ENCODE measurements around the gene SLC8A1. TPM values are rescaled to one million over a fixed set of nuclear protein-coding genes. Genes with fewer than 3 reads are reported as not detected.
A peak's percentile ranks its signal among the peaks of the same experiment; 100 is the strongest.

Gene SLC8A1
- total RNA-seq, 2 experiments from 2014 or later: 0.47 to 0.59 TPM

DNA sequence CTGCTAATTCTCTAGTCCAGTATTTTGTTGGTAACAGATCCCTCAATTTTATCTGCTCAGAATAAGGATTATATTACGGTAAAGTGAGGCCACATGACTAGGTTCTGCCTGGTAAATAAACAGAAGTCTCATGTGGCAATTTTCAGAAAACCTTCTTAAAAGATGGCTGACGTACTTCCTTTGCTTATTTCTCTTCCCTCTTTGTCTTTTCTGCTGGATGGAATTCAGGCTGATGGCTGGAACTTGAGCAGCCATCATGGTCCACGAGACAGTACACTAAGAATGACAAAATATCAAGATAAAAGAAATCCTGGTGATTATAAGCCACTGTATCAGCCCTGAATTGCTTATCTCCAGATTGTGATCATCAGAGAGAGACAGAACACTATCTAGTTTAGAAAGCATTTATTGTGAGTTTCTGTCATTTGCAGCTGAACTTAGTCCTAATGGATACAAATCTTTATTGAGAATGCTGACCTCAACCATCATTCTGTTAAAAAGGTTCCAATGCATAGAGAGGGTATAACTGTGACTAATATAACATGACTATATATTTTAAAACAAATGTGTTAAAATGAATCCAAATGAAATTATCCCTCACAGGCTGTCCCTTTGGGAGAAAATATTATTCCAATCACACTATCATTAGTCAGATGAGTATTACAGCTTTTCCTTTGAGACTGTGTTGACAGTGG lies 31.8 kb upstream of the SLC8A1 start:
- ChIA-PET POLR2A (no interaction called here), CTCF (no interaction called here)
- no peak for TF ChIP-seq CTCF (IDR thresholded peaks at IDR 0.05)
- Mint-ChIP-seq H3K9me3 (no peaks in the 10 kb centered on the region), H3K36me3 (ENCODE audit: low read depth) (no peaks in the 10 kb centered on the region), H3K27ac (no peak overlapping the region), H3K27me3 (no peaks in the 10 kb centered on the region), H3K4me3 (no peak overlapping the region), H3K4me1 (ENCODE audit: low read depth) (peaks cover 6% of the 10 kb centered on the region)
- Histone ChIP-seq H3K4me3 (ENCODE audit: low read length) (no peak overlapping the region), H3K27me3 (ENCODE audit: control insufficient read depth in 1 of 2, insufficient read depth in 2 of 2, low read length in 2 of 2) (no peaks in the 10 kb centered on the region), H3K36me3 (ENCODE audit: insufficient read depth, low read length) (no peaks in the 10 kb centered on the region), H3K4me1 (ENCODE audit: insufficient read depth, low read length) (no peaks in the 10 kb centered on the region), H3K9me3 (ENCODE audit: control insufficient read depth in 1 of 2, insufficient read depth in 1 of 2, low read length in 2 of 2) (no peaks in the 10 kb centered on the region), H3K27ac (ENCODE audit: low read depth in 1 of 2, low read length in 2 of 2) (no peak overlapping the region)
- DNase-seq (no peak), ATAC-seq (ENCODE audit: poor library complexity) (no peak)
- intact Hi-C loops (cut with DNase I, micrococcal nuclease): no loop called here

DNA sequence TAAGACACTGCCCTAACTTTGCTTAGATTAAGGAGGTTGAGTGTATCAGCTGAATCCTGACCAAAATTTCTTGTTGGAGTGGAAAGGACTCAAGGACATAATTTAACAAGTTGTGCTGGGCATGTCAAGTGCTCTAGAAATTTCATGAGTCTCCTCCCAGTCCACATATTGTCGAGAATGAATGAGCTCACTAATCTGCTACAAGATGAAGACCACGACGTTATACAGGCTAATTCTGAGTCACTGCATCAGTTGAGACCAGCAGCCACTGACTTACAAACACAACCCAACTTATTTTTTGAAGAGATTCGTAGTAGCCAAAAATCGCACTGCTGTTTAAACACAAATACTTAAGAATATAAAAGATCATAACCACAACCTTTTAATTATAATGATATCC lies 28.7 kb upstream of the SLC8A1 start:
- H3K27ac Mint-ChIP-seq: no peak overlapping the region
- intact Hi-C loops (cut with DNase I, micrococcal nuclease): no loop called here
- Histone ChIP-seq H3K4me1 (ENCODE audit: insufficient read depth, low read length) (no peaks in the 10 kb centered on the region), H3K9me3 (ENCODE audit: control insufficient read depth in 1 of 2, insufficient read depth in 1 of 2, low read length in 2 of 2) (no peaks in the 10 kb centered on the region), H3K27ac (ENCODE audit: low read depth in 1 of 2, low read length in 2 of 2) (no peak overlapping the region), H3K27me3 (ENCODE audit: control insufficient read depth in 1 of 2, insufficient read depth in 2 of 2, low read length in 2 of 2) (no peaks in the 10 kb centered on the region), H3K36me3 (ENCODE audit: insufficient read depth, low read length) (no peaks in the 10 kb centered on the region), H3K4me3 (ENCODE audit: low read length) (no peak overlapping the region)
- DNase-seq (peak in 1 of 14 experiments; percentile 29), ATAC-seq (ENCODE audit: poor library complexity) (no peak)
- H3K9me3 Mint-ChIP-seq: no peaks in the 10 kb centered on the region
- no peaks in the 10 kb centered on the region for H3K36me3 Mint-ChIP-seq (ENCODE audit: low read depth)
- no peaks in the 10 kb centered on the region for H3K4me1 Mint-ChIP-seq (ENCODE audit: low read depth)
- H3K27me3 Mint-ChIP-seq: no peaks in the 10 kb centered on the region
- no peak for TF ChIP-seq CTCF (IDR thresholded peaks at IDR 0.05)
- POLR2A ChIA-PET: no interaction called here
- CTCF ChIA-PET: no interaction called here
- H3K4me3 Mint-ChIP-seq: no peak overlapping the region

DNA sequence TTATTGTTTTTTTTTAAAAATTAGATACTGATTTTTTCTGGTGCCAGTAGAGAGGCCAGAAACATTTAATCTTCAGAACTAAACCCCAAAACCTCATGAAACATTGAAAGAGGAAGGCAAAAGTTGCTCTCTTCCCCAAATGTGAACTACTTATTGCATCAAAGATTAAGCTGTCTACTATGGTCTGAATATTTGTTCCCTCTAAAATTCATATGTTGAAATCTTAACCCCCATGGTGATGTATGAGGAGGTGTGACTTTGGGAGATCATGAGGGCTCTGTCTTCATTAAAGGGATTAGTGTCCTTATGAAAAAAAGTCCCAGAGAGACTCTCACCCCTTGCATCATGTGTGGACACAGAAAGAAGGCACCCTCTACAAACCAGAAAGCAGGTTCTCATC lies 28.2 kb upstream of the SLC8A1 start:
- Histone ChIP-seq H3K36me3 (ENCODE audit: insufficient read depth, low read length) (no peaks in the 10 kb centered on the region), H3K4me1 (ENCODE audit: insufficient read depth, low read length) (no peaks in the 10 kb centered on the region), H3K4me3 (ENCODE audit: low read length) (no peak overlapping the region), H3K9me3 (ENCODE audit: control insufficient read depth in 1 of 2, insufficient read depth in 1 of 2, low read length in 2 of 2) (no peaks in the 10 kb centered on the region), H3K27me3 (ENCODE audit: control insufficient read depth in 1 of 2, insufficient read depth in 2 of 2, low read length in 2 of 2) (no peaks in the 10 kb centered on the region), H3K27ac (ENCODE audit: low read depth in 1 of 2, low read length in 2 of 2) (no peak overlapping the region)
- ChIA-PET POLR2A (no interaction called here), CTCF (no interaction called here)
- no peak overlapping the region for H3K27ac Mint-ChIP-seq
- no peaks in the 10 kb centered on the region for H3K4me1 Mint-ChIP-seq (ENCODE audit: low read depth)
- no peak overlapping the region for H3K4me3 Mint-ChIP-seq
- H3K36me3 Mint-ChIP-seq (ENCODE audit: low read depth): no peaks in the 10 kb centered on the region
- TF ChIP-seq CTCF (IDR thresholded peaks at IDR 0.05): no peak
- ATAC-seq (ENCODE audit: poor library complexity): no peak
- no peaks in the 10 kb centered on the region for H3K27me3 Mint-ChIP-seq
- intact Hi-C loops (cut with DNase I, micrococcal nuclease): no loop called here
- peak in 2 of 14 experiments; percentile 39 to 50 for DNase-seq
- no peaks in the 10 kb centered on the region for H3K9me3 Mint-ChIP-seq
